Upper lobe of left lung (tissue), 4 donors: Measurements from ENCODE around the gene KRTCAP2.

Experiments
- EP300 ChIP-seq, 4 donors: sonication (generic); formaldehyde crosslinking; IDR thresholded peaks; one replicate each; pipeline ENCODE4 v1.5.1; 2017; ENCODE audit warnings: antibody characterized with exemption in 4 of 4, control low read depth in 2 of 4
- POLR2A ChIP-seq, 4 donors: fragments of 450-650 bp; IDR thresholded peaks; one replicate each; pipeline ENCODE4 v1.5.1; 2016 to 2017; ENCODE audit warnings: antibody characterized with exemption in 4 of 4, mild to moderate bottlenecking in 2 of 4
- POLR2AphosphoS5 ChIP-seq, 2 donors: sonication (generic); formaldehyde crosslinking; IDR thresholded peaks; one replicate each; pipeline ENCODE4 v1.5.1; 2017; ENCODE audit warnings: antibody characterized with exemption in 2 of 2
- TF ChIP-seq, protein P1 (sequence below), 6 experiments: fragments of 450-650 bp in 4 of 6; fragments of 200-600 bp in 2 of 6; sonication (generic) in 2 of 6; IDR thresholded peaks; one replicate each; pipeline ENCODE4 v1.5.1; 2016 to 2019; ENCODE audit warnings: antibody characterized with exemption in 6 of 6

DNA sequence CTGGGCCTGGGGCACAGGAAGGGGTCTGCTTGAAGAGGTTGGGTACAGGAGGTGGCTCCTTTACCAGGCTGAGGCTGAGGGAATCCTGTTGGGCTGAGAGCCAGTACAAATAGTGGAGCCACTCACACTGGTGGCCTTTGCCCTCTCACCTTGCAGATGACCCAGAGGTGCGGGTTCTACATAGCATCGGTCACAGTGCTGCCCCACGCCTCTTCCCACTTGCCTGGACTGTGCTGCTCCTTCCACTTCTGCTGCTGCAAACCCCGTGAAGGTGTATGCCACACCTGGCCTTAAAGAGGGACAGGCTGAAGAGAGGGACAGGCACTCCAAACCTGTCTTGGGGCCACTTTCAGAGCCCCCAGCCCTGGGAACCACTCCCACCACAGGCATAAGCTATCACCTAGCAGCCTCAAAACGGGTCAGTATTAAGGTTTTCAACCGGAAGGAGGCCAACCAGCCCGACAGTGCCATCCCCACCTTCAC is 39.3 kb downstream of the KRTCAP2 start:
- TF ChIP-seq, protein P1, sequence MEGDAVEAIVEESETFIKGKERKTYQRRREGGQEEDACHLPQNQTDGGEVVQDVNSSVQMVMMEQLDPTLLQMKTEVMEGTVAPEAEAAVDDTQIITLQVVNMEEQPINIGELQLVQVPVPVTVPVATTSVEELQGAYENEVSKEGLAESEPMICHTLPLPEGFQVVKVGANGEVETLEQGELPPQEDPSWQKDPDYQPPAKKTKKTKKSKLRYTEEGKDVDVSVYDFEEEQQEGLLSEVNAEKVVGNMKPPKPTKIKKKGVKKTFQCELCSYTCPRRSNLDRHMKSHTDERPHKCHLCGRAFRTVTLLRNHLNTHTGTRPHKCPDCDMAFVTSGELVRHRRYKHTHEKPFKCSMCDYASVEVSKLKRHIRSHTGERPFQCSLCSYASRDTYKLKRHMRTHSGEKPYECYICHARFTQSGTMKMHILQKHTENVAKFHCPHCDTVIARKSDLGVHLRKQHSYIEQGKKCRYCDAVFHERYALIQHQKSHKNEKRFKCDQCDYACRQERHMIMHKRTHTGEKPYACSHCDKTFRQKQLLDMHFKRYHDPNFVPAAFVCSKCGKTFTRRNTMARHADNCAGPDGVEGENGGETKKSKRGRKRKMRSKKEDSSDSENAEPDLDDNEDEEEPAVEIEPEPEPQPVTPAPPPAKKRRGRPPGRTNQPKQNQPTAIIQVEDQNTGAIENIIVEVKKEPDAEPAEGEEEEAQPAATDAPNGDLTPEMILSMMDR (IDR thresholded peaks at IDR 0.05): no peak
- no peak for TF ChIP-seq POLR2A (IDR thresholded peaks at IDR 0.05)
- no peak for TF ChIP-seq POLR2AphosphoS5 (IDR thresholded peaks at IDR 0.05)
- no peak for TF ChIP-seq EP300 (IDR thresholded peaks at IDR 0.05)
